ENCODE data around the gene TMEM9.

The TMEM9 gene

DNA sequence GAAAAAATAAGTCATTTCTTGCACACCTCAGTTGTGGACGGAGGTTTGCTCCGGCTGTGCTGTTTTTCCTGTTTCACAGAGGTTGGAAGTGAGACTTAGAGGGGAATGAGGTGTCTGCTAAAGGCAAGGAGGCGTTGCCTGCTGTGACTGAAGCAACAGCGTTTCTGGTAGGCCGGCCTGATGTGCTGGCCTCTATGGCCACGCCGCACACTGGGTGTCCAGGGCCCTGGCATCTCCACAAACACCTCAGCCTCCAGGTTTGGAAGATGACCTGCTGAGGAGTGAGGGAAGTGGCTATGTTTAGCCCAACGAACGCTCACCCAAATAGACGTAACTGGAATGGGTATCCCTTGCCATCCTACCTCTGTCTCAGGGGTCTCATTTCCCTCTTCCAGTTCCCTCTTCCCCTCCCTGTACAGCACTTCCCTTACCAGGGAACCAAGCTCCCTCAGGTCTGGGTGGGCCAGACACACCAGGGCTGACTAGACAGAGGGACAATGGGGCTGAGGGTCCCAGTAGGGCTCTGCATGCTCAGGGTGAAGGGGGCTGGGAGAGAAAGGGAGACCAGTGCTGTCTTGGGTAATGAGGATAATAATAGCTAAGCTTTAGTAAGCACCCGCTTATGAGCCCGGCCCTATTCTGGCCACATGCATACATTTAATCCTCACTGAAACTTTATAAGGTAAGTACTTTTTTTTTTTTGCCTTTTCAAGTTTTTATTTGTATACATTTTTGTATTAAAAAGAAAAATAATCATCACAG, 53.9 kb downstream of the TMEM9 start:
- no peak for DNase-seq

DNA sequence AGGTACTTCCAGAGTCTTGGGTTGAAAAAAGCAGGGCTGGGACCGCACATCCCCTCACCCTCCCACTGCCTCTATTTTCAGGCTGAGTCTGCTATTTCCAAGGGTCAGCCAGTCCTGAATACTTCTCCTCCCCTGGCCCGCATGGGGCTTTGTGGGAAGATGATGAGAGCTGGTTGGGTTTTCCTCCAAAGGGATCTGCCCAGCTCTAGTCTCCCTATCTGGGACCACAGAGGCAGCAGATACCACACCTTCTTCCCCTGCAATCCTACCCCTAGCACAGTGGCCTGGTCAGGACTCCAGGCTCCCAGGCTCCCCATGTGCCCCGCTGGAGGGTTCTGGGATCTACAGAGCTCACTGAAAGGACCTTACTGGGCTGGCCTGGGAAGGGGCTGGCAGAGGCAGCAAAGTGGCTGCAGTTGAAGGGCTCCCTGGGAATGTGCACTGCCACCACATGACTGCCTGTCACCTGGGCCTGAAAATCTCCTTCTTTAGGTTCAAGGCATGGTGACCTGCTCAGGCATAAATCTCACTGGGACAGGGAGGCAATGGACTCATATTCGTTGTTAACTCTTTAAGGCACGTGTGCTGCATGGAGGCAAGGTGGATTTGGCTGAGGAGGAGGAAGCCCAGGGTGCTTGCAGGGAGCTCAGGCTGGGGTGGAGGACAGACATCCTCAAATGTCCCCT, 55.1 kb downstream of the TMEM9 start:
- DNase-seq, result no peak

DNA sequence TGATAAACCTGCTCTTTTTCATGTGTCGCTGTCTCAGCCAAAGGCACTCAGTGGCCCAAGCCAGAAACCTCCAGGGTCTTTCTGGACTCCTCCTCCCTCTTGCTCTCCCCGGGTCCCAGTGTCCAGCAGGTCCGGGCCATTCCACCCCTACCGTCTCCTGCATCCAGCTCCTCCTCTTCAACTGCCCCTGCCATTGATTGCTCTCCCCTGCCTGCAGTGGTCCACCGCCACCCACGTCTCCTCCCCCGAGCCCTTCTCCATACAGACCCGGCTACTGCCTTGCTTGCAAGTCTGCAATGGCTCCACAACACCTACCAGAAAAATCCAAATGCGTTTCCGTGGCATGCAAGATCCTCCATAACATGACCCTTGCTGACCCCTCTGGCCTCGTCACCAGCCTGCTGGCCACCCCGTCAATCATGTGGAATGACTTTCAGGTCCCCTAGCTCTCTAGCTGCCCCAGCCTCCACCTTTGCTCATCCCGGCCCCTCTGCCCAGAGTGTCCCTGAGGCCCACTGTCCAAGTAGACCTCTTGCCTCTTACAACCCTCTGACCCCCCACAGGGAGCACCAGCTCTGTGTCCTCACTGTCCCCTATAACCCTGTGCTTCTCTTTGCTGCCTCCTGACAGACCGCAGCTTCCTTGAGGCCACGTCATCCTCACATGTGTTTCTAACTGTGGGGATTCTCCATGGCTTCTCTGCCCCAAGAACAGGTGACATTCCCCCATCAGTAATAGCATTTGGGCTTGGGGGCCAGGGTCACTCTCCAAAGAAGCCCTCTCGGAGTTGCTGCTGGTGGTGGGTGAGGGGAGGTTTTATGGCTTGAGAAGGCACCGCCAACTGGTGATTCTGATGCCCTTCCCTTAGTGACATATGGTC, 57.1 kb downstream of the TMEM9 start:
- DNase-seq, result no peak

DNA sequence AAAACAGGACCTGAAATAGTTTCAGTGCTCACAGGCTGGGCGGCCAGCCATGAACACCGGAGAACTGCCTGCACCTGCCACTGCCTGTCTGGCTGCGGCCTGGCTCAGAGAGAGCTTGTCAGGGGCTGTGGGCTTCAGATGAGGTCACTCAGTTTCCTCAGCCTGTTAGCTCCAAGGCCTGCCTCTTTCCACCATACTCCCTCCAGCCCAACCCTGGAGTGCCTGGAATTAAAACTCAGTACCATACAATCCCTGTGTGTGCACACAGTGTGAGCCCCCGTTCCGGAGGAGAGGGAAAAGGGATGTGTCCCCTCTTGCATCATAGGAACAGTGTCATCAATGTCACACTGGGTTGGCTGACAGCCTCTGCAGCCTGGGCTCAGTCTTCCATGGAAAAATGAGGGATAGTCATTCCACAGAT, 58.2 kb downstream of the TMEM9 start:
- DNase-seq, result no peak

DNA sequence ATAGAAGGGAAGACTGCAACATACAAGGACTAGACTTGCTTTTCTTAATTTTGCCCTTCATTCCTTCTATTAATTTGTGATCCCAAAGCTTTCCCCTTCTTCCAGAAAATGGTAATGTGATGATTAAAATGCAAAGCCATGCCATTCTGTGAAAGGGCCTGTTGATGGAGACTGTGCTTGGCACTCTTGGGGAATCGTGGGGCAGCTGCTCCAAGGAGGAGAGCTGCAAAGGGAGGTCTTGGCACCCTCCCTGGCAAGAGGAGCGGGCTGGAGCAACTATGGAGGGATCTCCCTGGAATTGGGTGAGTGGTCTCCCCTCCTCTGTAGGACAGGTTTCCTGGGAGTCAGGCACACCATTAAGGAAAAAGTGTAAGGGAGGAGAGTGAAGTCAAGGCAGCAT, 58.7 kb downstream of the TMEM9 start:
- no peak for DNase-seq

DNA sequence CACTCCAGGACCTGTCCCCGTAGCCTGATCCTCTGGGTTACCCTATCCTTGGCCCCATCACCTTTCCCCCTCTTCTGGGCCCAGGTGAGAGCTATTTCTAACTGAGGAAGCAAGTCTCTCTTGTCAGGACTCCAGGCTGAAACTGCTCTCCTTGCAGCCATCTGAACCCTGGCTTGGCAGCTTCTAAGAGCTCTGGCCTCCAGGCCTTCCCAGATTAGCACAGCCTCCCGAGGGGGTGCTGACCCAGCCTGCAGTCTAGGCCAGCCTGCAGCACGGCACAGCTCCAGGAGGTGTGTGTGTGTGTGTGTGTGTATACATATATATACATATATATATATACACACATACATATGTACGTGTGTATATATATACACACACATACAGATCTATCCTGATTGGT, 59.4 kb downstream of the TMEM9 start:
- DNase-seq, result no peak

DNA sequence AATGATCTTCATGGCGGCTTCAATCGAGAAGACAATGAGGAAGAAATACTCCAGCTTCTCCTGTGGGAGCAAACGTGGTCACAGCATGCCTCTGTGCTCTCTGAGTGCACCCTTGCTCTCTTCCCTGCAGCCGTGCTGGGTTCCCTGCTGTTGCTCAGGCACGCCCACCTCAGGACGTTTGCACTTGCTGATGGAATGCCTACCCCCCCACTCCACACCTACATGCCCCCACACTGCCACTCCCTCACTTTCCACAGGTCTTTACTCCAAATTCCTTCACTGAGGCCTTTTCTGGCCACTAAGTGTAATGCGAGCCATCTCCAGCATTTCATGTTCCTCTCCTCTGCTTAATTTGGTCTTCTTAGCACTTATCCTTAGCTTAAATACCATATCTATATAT, 60.3 kb downstream of the TMEM9 start:
- DNase-seq, result no peak

DNA sequence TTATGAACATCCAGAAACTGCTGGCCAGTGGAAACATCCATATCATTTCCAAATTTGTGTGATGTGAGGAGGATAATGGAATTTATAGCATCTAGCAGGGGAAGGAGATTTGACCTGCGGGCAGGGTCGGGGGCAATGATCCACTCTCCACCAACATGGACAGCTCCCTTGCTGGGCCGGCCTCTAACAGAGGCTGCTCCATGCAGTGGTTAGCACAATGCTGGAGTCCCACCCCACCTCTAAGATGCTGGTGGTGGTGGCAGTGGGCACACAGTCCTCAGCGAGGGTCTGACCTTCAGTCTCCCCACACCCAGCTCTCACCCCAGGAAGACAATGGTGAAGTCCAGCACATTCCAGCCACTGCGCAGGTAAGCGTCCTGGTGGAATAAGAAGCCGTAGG, 60.7 kb downstream of the TMEM9 start:
- DNase-seq, result no peak

DNA sequence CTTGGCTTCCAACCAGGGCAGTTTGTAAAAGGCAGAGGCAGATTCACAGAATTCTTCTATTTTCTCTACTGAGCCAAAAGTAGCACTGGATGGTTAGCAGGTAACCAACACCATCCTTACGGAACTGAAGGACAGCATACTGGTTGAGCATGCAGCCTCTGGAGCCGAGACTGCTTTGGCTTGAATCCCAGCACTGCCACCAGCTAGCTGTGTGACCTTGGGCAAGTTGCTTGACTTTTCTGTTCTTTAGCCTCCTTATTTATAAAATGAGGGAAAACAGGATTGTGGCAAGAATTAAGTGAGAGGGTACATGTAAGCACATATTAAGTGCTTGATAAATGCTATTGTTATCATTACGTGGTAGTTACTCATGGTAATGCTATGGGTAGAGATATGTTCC, 61.5 kb downstream of the TMEM9 start:
- DNase-seq, result no peak

DNA sequence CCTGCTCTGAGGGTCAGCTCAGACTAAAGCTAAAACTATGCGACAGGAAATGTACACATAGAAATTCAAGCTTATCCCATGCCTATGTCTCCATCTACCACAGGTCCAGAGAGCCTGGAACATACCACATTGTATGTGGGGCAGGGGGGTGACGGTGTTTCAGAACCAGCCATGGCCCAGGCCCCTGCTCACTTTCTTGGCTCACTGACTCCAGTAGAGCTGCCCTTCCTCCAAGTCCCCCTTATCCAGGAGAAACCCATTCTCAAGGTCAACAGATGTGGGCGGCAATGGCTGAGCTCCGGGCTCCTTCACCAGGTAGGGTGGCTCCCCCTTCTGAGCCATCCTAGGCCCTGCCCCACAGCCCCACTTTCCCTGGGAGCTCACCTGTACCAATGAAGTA, 63.0 kb downstream of the TMEM9 start:
- DNase-seq, result no peak

DNA sequence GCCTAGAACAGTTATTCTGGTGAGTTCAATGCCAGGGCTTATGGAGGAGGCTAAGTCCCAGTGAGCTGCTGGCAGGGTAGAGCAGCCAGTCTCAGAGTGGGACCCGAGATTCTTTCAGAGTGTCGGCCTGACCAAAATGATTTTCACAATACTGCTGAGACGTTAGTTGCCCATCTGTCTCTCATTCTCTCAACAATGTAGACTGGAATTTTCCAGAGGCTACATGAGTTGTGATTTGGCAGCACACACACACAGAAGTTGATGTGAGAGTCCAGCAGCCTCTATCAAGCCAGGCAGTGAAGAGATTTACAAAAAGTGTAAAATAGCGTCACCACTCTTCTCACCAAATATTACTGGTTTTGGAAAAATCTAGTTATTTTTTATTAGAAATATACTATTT, 63.7 kb downstream of the TMEM9 start:
- no peak for DNase-seq

DNA sequence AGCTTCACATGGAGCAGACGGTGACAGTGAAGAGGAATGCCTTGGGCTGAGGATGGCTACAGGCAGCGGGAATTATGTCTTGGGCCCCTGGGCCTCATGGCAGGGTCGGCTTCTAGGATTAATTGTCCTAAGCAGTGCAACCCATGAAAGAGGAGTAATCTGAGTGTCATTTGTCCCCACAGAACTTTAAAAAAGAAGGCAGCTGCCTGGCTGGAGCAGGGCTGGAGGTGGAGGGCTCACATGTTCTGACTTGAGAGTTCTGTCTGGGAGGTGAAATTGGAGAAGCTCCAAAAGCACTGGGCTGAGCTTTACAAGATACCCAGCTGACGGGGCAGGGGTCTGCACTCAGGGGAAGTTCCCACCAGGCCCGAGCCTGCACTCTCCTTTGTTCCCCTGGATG, 64.7 kb downstream of the TMEM9 start:
- DNase-seq, result no peak

DNA sequence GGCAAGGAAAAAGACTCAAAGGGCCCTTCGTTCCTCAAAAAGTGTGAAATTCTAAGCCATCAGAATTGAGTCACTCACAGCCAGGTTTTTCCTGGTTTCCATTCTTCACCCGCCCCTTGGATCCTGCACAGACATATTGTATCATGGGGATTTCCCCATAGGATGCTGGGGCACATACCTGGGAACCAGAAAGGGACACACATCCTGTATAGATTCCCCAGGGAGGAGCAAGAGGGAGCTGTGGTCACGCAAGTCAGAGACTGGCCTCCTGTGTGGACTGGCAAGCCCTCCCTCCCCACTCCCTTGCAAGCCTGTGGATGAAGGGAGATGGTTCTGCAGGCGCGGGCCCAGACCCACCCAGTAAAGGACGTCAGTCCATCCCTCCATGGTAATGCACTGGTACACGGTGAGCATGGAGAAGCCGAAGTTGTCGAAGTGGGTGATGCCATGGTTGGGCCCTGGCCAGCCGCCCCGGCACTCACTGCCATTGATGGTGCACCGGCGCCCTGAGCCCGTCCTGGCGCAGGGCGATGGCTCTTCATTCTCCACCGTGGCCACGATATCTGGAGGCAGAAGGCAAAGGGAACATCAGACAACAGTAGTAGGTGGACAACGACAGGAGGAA, 65.3 kb downstream of the TMEM9 start:
- DNase-seq, result no peak

DNA sequence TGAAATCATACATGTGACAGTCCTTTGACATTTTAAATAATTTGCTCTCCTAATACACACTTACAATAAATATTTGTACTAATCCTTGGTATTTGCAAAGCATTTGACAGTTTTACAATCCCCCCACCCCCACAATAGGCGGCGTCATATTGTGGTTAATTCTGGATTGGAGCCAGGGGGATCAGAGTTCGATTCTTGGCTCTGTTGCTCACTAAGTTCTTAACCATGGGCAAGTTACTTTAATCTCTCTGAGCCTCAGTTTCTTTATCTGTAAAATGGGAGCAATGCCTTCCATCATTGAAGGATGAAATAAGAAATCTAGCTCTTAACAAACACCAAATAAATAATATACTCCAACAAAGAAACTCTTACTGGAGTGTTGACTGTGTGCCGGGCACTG, 65.9 kb downstream of the TMEM9 start:
- no peak for DNase-seq

DNA sequence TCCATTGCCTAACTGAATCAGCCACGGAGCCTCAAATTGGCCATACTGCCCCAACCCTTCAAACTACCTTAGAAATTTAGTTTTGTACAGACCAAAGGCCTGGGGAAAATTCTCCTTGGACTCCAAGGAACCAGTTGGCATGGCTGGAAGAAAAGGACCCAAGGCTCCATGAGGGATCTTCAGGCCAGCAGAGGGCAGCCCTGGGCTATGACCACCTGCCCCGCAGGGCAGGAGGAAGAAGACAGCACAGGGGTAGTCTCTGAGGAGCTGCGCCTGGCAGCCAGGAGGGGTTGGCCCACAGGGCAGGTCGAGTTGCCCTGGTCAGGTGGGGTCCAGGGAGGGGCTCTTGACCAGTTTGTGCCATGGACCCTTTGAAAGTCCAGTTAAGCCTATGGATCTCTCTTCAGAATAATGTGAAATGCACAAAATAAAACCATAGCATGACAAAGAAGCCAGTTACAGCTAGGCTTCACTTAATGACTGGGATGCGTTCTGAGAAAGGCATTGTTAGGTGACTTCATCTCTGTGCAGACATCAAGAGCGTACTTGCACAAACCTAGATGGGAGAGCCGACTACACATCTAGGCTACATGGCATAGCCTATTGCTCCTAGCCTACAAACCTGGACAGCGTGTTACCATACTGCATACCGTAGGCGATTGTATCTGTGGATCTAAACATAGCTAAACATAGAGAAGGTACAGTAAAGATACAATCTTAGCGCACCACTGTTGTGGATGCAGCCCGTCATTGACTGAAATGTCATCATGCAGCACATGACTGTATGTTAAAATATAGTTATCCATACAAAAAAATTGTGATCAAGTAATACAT, 68.2 kb downstream of the TMEM9 start:
- DNase-seq, result no peak
